HL-60 (cell line): ENCODE results near the gene SPTBN5.
A peak's percentile ranks its signal among the peaks of the same experiment; 100 is the strongest.

ENCODE experiments used
- DNase-seq, 2 experiments: peaks; one replicate each; pipeline ENCODE4 v3.0.0-alpha.2; 2010 to 2020; ENCODE audit warnings: low read depth in 1 of 2, low spot score in 1 of 2
- H3K27ac ChIP-seq: fragments of 250-450 bp; sonication (Bioruptor Pico); replicated peaks from 2 replicates; pipeline ENCODE4 v1.5.1; 2020; ENCODE audit warnings: mild to moderate bottlenecking, moderate library complexity
- H3K27me3 ChIP-seq: fragments of 250-450 bp; sonication (Bioruptor Pico); 2 replicates; pipeline ENCODE4 v1.5.1; 2021; ENCODE audit warnings: mild to moderate bottlenecking, moderate library complexity; ENCODE audit not compliant: insufficient read depth, poor library complexity, severe bottlenecking
- H3K4me3 ChIP-seq: replicated peaks from 2 replicates; pipeline ENCODE4 v1.5.1; 2011; ENCODE audit warnings: mild to moderate bottlenecking, control low read depth, low read length; ENCODE audit not compliant: insufficient read depth
- GABPA ChIP-seq: IDR thresholded peaks from 2 replicates; pipeline ENCODE4 v1.6.1; 2012; ENCODE audit warnings: low read depth
- POLR2AphosphoS5 ChIP-seq: IDR thresholded peaks from 2 replicates; pipeline ENCODE4 v1.6.1; 2012; ENCODE audit warnings: low read depth
- SPI1 ChIP-seq: IDR thresholded peaks from 2 replicates; pipeline ENCODE4 v1.6.1; 2012; ENCODE audit warnings: low read depth, mild to moderate bottlenecking, borderline replicate concordance
- TF ChIP-seq, protein P1 (sequence below): IDR thresholded peaks from 2 replicates; pipeline ENCODE4 v1.6.1; 2012; ENCODE audit warnings: low read depth; ENCODE audit not compliant: insufficient replicate concordance
- TF ChIP-seq, protein P2 (sequence below): IDR thresholded peaks from one replicate; pipeline ENCODE4 v1.5.1; 2011; ENCODE audit warnings: low read length, control low read depth, inconsistent platforms; ENCODE audit not compliant: insufficient read depth

SPTBN5 gene

DNA sequence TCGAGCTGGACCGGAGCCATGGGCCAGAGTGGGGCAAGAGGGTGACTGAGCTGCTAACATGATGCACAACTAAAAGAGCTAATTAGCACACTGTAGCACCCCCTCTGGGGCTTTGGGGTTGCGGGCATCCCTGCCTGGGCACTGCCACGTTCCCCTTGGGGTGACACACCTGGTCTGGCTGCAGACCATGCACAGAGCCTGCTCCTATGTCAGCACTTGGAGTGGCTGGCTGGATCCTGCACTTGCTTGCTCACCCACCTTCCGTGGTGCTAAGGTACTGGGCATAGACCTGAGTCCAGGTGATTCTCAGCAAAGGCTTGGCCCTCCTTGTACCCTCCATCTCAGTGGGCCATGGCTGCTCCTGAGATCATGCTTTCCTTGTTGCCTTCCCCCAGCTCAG lies 12.8 kb upstream of the SPTBN5 start:
- DNase-seq: no peak
- Histone ChIP-seq H3K4me3 (no peak overlapping the region), H3K27me3 (no peaks in the 10 kb centered on the region), H3K27ac (no peak overlapping the region)
- TF ChIP-seq, protein P1, sequence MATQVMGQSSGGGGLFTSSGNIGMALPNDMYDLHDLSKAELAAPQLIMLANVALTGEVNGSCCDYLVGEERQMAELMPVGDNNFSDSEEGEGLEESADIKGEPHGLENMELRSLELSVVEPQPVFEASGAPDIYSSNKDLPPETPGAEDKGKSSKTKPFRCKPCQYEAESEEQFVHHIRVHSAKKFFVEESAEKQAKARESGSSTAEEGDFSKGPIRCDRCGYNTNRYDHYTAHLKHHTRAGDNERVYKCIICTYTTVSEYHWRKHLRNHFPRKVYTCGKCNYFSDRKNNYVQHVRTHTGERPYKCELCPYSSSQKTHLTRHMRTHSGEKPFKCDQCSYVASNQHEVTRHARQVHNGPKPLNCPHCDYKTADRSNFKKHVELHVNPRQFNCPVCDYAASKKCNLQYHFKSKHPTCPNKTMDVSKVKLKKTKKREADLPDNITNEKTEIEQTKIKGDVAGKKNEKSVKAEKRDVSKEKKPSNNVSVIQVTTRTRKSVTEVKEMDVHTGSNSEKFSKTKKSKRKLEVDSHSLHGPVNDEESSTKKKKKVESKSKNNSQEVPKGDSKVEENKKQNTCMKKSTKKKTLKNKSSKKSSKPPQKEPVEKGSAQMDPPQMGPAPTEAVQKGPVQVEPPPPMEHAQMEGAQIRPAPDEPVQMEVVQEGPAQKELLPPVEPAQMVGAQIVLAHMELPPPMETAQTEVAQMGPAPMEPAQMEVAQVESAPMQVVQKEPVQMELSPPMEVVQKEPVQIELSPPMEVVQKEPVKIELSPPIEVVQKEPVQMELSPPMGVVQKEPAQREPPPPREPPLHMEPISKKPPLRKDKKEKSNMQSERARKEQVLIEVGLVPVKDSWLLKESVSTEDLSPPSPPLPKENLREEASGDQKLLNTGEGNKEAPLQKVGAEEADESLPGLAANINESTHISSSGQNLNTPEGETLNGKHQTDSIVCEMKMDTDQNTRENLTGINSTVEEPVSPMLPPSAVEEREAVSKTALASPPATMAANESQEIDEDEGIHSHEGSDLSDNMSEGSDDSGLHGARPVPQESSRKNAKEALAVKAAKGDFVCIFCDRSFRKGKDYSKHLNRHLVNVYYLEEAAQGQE: no peak
- TF ChIP-seq, protein P2, sequence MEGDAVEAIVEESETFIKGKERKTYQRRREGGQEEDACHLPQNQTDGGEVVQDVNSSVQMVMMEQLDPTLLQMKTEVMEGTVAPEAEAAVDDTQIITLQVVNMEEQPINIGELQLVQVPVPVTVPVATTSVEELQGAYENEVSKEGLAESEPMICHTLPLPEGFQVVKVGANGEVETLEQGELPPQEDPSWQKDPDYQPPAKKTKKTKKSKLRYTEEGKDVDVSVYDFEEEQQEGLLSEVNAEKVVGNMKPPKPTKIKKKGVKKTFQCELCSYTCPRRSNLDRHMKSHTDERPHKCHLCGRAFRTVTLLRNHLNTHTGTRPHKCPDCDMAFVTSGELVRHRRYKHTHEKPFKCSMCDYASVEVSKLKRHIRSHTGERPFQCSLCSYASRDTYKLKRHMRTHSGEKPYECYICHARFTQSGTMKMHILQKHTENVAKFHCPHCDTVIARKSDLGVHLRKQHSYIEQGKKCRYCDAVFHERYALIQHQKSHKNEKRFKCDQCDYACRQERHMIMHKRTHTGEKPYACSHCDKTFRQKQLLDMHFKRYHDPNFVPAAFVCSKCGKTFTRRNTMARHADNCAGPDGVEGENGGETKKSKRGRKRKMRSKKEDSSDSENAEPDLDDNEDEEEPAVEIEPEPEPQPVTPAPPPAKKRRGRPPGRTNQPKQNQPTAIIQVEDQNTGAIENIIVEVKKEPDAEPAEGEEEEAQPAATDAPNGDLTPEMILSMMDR: no peak
- TF ChIP-seq SPI1: no peak
- no peak for TF ChIP-seq POLR2AphosphoS5
- no peak for TF ChIP-seq GABPA

DNA sequence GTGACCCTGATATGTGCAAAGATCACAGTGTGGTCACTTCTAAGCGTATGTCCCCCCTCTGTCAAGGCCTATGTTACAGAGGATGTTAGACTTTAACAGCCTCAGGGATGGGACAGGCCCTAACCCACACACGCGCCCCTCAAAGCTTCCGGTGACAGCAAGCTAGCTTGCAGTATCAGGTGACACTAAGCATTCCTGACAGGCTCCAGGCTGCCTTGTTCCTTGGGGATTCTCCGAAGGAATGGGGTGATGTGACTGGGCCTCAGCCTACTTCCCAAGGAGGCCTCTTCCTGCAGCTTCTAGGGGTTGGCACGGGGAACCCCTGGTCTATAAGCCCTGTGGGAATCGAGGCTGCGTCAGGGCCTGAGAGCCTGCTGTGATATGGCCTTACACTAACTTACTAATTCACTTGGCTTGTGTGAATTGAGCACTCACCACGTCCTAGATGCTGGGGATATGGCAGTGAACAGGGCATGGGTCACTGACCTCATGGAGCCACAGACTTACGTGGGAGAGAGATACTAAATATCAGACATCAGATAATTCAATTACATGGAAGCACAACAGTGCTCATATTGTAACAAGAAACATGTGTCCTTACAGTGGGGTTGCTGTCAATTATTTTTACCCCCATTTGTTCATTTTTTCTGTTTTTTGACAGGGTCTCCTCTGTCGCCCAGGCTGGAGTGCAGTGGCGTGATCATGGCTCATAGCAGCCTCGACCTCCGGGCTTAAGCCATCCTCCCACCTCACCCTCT lies 11.4 kb upstream of the SPTBN5 start:
- TF ChIP-seq POLR2AphosphoS5 (no peak), GABPA (no peak), SPI1 (no peak)
- TF ChIP-seq, protein P1: no peak
- TF ChIP-seq, protein P2: no peak
- H3K27ac ChIP-seq: no peak overlapping the region
- no peak for DNase-seq

DNA sequence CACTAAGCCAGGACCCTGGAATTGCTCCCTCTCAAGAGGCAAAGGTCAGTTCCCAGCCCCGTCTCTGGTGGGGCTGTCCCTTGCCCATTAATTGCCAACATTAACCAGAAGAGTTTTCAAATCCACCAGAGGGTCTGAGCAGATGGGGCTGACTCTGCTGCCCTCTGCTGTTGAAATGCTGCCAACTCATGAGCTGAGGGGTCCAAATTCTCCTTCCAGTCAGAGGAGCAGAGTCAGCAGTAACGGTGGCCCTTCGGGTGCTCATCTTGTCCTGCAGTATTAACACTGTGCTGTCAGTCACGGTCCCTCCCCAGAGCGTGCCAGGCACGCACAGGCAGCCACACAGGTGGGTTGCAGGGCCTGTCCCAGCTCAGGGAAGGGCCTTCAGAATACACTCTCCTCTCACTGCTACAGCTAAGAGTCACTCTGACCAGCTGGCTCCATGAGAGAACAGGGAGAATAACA lies 10.7 kb upstream of the SPTBN5 start:
- Histone ChIP-seq H3K4me3 (no peak overlapping the region), H3K27me3 (no peaks in the 10 kb centered on the region), H3K27ac (no peak overlapping the region)
- DNase-seq: peak in 1 of 2 experiments; percentile 53
- no peak for TF ChIP-seq SPI1
- TF ChIP-seq POLR2AphosphoS5: no peak
- TF ChIP-seq GABPA: no peak
- TF ChIP-seq, protein P2: peak; percentile 96
- TF ChIP-seq, protein P1: no peak

More for the DNA sequence above, 11.4 kb upstream of the SPTBN5 start:
- Histone ChIP-seq H3K4me3 (no peak overlapping the region), H3K27me3 (no peaks in the 10 kb centered on the region)
